IMR-90 (cell line): ENCODE results near the gene S1PR3.

Experiments used
- BHLHE40 ChIP-seq: fragments of 150-350 bp; IDR thresholded peaks from 2 replicates; pipeline ENCODE4 v1.6.1; 2016; ENCODE audit warnings: mild to moderate bottlenecking, low read depth, low read length
- CHD1 ChIP-seq: IDR thresholded peaks from 2 replicates; pipeline ENCODE4 v1.6.1; 2012; ENCODE audit warnings: low read depth, low read length, improper control_type of control experiment
- CTCF ChIP-seq: conservative IDR thresholded peaks from 2 replicates; pipeline ENCODE4 v1.5.1; 2012; ENCODE audit warnings: mild to moderate bottlenecking, low read depth, low read length, improper control_type of control experiment
- POLR2A ChIP-seq: IDR thresholded peaks from 2 replicates; pipeline ENCODE4 v1.6.1; 2012; ENCODE audit warnings: mild to moderate bottlenecking, low read depth, low read length
- RAD21 ChIP-seq: IDR thresholded peaks from 2 replicates; pipeline ENCODE4 v1.6.1; 2012; ENCODE audit warnings: low read length, improper control_type of control experiment
- RCOR1 ChIP-seq: IDR thresholded peaks from 2 replicates; pipeline ENCODE4 v1.6.1; 2012; ENCODE audit warnings: mild to moderate bottlenecking, low read length, improper control_type of control experiment; ENCODE audit not compliant: insufficient replicate concordance
- RFX5 ChIP-seq: IDR thresholded peaks from 2 replicates; pipeline ENCODE4 v1.8.0; 2012; ENCODE audit warnings: low read depth, mild to moderate bottlenecking, low read length, moderate library complexity
- USF2 ChIP-seq: fragments of 150-350 bp; IDR thresholded peaks from 2 replicates; pipeline ENCODE4 v1.6.1; 2017; ENCODE audit warnings: mild to moderate bottlenecking, antibody characterized with exemption, low read length, low read depth

GRCh38 chr9:88952976-88953375, 38.3 kb upstream of the S1PR3 start:
- TF ChIP-seq CTCF (no peak), RAD21 (no peak), POLR2A (no peak), RFX5 (no peak), BHLHE40 (no peak), USF2 (no peak), RCOR1 (no peak), CHD1 (no peak)
